Measurements from ENCODE around the gene FASN. TPM values are rescaled to one million over a fixed set of nuclear protein-coding genes. Genes with fewer than 3 reads are reported as not detected.

FASN gene
- total and polyA plus RNA-seq, 8 donors = 22.8 to 268 (median 81.6) TPM

- 71 to 80% (median 75%) methylated on average over 13 to 14 of the region's 14 CpGs for WGBS, 5 donors
Measured at GRCh38 chr17:82045936-82046484, 52.0 kb downstream of the FASN start.

GRCh38 chr17:82043507-82043906 lies 54.5 kb downstream of the FASN start:
- WGBS, 5 donors = 69 to 87% (median 77%) methylated on average over 2 to 16 of the region's 16 CpGs
- no peaks in the 10 kb centered on the region for H3K27me3 ChIP-seq
- no peak overlapping the region for H3K4me3 ChIP-seq
- no peak for DNase-seq
- no peak for TF ChIP-seq POLR2A (IDR thresholded peaks at IDR 0.05)
- no peak for TF ChIP-seq CTCF (IDR thresholded peaks at IDR 0.05)
- no peak for TF ChIP-seq EP300 (IDR thresholded peaks at IDR 0.05)
- TF ChIP-seq POLR2AphosphoS5 (IDR thresholded peaks at IDR 0.05) = no peak
- H3K4me1 ChIP-seq = peaks cover 0 to 11% (median 9%) of the 10 kb centered on the region in 4 donors
- peaks cover 2 to 22% (median 19%) of the 10 kb centered on the region in 4 donors for H3K36me3 ChIP-seq
- no peak overlapping the region for H3K27ac ChIP-seq
- intact Hi-C loops (cut with DNase I; ENCODE audit: low total_unique reads) = no loop called here
- no peaks in the 10 kb centered on the region for H3K9me3 ChIP-seq

More at GRCh38 chr17:82045936-82046484, 52.0 kb downstream of the FASN start:
- TF ChIP-seq POLR2AphosphoS5 (IDR thresholded peaks at IDR 0.05) (no peak), POLR2A (IDR thresholded peaks at IDR 0.05) (no peak), EP300 (IDR thresholded peaks at IDR 0.05) (no peak), CTCF (IDR thresholded peaks at IDR 0.05) (no peak)
- Histone ChIP-seq H3K36me3 (peaks cover 3 to 40% (median 35%) of the 10 kb centered on the region in 4 donors), H3K27ac (no peak overlapping the region), H3K9me3 (no peaks in the 10 kb centered on the region), H3K4me1 (peaks cover 10 to 25% (median 19%) of the 10 kb centered on the region in 4 donors), H3K27me3 (no peaks in the 10 kb centered on the region), H3K4me3 (no peak overlapping the region)
- intact Hi-C loops (cut with DNase I; ENCODE audit: low total_unique reads) = no loop called here
- DNase-seq = no peak

GRCh38 chr17:82042649-82043048 lies 55.4 kb downstream of the FASN start:
- H3K27me3 ChIP-seq = no peaks in the 10 kb centered on the region
- H3K36me3 ChIP-seq = peaks cover 0 to 13% (median 11%) of the 10 kb centered on the region in 4 donors
- no peak overlapping the region for H3K4me3 ChIP-seq
- H3K4me1 ChIP-seq = peaks cover 0 to 19% (median 16%) of the 10 kb centered on the region in 4 donors
- WGBS, 5 donors = 90 to 96% (median 92%) methylated on average over 5 to 9 of the region's 9 CpGs
- intact Hi-C loops (cut with DNase I; ENCODE audit: low total_unique reads) = no loop called here
- no peaks in the 10 kb centered on the region for H3K9me3 ChIP-seq
- DNase-seq = no peak
- TF ChIP-seq POLR2AphosphoS5 (IDR thresholded peaks at IDR 0.05) (no peak), POLR2A (IDR thresholded peaks at IDR 0.05) (no peak), EP300 (IDR thresholded peaks at IDR 0.05) (no peak), CTCF (IDR thresholded peaks at IDR 0.05) (no peak)
- no peak overlapping the region for H3K27ac ChIP-seq

GRCh38 chr17:82041144-82041814 lies 56.8 kb downstream of the FASN start:
- TF ChIP-seq EP300 (IDR thresholded peaks at IDR 0.05) (no peak), POLR2AphosphoS5 (IDR thresholded peaks at IDR 0.05) (no peak), POLR2A (IDR thresholded peaks at IDR 0.05) (no peak), CTCF (IDR thresholded peaks at IDR 0.05) (no peak)
- DNase-seq = no peak
- Histone ChIP-seq H3K27me3 (no peaks in the 10 kb centered on the region), H3K4me1 (peaks cover 7 to 28% (median 26%) of the 10 kb centered on the region in 4 donors), H3K36me3 (no peaks in the 10 kb centered on the region), H3K9me3 (no peaks in the 10 kb centered on the region), H3K27ac (no peak overlapping the region), H3K4me3 (no peak overlapping the region)
- intact Hi-C loops (cut with DNase I; ENCODE audit: low total_unique reads) = no loop called here
- WGBS, 5 donors = 85 to 90% (median 90%) methylated on average over 17 of the region's 17 CpGs
